ENCODE results near the gene KATNB1.

KATNB1 gene

DNA sequence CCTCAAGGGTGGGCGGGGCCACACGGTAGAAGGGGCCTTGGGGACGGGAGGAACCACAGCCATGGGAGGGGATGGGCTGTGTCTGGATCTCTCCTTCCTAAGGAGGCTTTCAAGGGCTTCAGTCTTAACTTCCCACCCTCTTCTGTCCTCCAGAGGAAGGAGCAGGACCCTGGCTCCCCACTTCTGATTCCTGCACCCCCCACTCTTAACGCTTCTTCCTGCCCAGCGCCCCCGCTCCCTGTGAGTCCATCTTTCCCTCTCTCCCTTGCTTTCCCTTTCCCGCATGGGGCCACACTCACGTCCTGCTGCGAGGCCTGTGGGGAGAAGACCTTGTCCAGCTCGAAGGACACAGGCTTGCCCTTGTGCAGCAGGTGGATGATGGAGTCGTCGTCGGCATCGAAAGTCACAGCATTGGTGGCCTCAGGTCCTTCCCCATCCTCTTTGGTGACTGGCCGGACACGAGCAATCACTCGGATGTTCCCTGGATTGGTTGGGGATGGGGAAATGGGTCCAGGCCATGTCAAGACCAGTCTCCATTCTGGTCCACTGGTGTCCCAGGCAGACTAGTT, 29.7 kb downstream of the KATNB1 start:
- Histone ChIP-seq H3K27ac (no peak overlapping the region), H3K27me3 (ENCODE audit: insufficient read depth, low read depth, severe bottlenecking) (no peaks in the 10 kb centered on the region), H3K4me3 (ENCODE audit: low read depth, low read length) (no peak overlapping the region), H3K36me3 (no peaks in the 10 kb centered on the region; the same call in 1 of the 2 replicates), H3K9me3 (ENCODE audit: severe bottlenecking) (no peaks in the 10 kb centered on the region)
- TF ChIP-seq, protein P1, sequence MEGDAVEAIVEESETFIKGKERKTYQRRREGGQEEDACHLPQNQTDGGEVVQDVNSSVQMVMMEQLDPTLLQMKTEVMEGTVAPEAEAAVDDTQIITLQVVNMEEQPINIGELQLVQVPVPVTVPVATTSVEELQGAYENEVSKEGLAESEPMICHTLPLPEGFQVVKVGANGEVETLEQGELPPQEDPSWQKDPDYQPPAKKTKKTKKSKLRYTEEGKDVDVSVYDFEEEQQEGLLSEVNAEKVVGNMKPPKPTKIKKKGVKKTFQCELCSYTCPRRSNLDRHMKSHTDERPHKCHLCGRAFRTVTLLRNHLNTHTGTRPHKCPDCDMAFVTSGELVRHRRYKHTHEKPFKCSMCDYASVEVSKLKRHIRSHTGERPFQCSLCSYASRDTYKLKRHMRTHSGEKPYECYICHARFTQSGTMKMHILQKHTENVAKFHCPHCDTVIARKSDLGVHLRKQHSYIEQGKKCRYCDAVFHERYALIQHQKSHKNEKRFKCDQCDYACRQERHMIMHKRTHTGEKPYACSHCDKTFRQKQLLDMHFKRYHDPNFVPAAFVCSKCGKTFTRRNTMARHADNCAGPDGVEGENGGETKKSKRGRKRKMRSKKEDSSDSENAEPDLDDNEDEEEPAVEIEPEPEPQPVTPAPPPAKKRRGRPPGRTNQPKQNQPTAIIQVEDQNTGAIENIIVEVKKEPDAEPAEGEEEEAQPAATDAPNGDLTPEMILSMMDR (IDR thresholded peaks at IDR 0.05; ENCODE audit: low read depth, low read length), result no peak
- DNase-seq, result no peak

DNA sequence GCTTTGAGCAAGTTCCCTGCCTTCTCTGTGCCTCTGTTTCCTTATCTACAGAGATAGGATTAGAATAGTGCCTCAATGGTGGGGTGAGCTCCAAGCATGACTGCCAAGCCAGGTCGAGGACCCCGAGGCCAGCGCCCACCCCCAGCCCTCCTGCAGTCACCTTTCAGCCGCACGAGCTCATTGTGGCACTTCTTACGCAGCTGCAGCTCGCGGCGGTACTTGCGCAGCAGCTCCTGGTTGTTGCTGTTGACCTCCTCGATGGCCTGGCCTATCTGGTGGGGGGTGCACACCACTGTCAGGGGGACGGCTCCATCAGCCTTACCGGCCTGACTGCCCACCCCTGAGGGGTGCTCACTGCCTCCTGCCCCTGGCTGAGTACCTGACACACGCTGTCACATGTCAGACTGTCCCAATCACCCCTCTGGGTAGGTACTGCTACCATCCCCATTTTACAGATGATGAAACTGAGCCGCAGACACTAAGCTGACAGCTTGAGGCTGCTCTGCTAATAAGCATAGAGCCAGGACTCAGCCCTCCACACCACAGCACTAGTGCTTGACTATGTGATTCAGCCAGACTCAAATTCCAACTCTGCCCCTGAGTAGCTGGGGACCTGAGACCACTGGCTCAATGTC, 31.3 kb downstream of the KATNB1 start:
- no peaks in the 10 kb centered on the region for H3K36me3 ChIP-seq
- no peaks in the 10 kb centered on the region for H3K9me3 ChIP-seq (ENCODE audit: severe bottlenecking)
- no peak for DNase-seq
- H3K27ac ChIP-seq, result no peak overlapping the region
- no peaks in the 10 kb centered on the region for H3K27me3 ChIP-seq (ENCODE audit: insufficient read depth, low read depth, severe bottlenecking)
- TF ChIP-seq, protein P1 (IDR thresholded peaks at IDR 0.05; ENCODE audit: low read depth, low read length), result no peak
- H3K4me3 ChIP-seq (ENCODE audit: low read depth, low read length), result no peak overlapping the region

DNA sequence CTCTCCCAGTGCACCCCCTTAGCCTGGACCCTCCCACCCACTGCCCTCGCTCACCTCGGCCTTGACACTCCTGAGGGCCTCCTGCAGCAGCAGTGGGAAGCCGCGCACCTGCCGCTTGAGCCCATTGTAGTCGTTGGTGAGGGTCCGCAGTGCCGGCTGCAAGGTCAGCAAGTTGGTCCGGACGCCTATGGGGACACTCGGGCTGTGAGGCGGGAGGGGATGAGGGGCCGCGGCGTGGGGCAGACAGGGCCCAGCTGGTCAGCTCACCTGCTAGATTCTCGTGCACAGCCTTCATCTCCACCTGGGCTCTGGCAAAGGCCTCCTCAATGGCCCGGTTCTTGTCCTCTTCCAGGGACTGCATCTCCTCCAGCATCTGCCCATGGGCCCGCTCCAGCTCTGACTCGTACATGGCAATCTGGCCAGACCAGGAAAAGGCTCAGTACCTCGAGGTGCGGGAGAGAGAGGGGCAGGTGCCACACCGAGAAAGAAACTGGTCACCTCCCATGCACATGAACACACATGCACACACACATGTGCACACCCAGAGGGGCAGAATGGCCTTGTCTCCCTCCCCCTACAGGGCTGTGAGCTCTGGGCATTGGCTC, 34.1 kb downstream of the KATNB1 start:
- no peak for DNase-seq
- H3K27me3 ChIP-seq (ENCODE audit: insufficient read depth, low read depth, severe bottlenecking), result no peaks in the 10 kb centered on the region
- no peaks in the 10 kb centered on the region for H3K9me3 ChIP-seq (ENCODE audit: severe bottlenecking)
- no peak overlapping the region for H3K27ac ChIP-seq
- no peaks in the 10 kb centered on the region for H3K36me3 ChIP-seq
- H3K4me3 ChIP-seq (ENCODE audit: low read depth, low read length), result no peak overlapping the region
- TF ChIP-seq, protein P1 (IDR thresholded peaks at IDR 0.05; ENCODE audit: low read depth, low read length), result no peak

DNA sequence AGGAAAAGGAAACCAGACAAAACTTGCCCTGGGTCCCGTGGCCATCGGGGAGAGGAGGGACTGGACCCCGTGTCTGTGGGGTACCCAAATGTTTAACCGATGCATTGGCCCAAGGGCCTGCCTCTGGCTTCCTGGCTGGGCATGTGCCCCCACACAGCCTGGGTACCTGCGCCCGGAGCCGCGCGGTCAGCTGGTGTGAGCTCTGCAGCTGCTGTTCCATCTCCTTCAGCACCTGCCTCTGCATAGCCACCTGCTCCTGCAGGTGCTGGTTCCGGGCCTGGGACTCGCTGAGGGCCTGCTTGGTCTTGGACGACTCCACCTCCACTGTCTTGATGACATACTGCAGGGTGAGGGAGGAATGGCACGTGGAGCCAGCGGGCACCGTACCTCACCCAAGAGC, 34.8 kb downstream of the KATNB1 start:
- no peak for DNase-seq
- TF ChIP-seq, protein P1 (IDR thresholded peaks at IDR 0.05; ENCODE audit: low read depth, low read length), result no peak
- H3K36me3 ChIP-seq, result no peaks in the 10 kb centered on the region

DNA sequence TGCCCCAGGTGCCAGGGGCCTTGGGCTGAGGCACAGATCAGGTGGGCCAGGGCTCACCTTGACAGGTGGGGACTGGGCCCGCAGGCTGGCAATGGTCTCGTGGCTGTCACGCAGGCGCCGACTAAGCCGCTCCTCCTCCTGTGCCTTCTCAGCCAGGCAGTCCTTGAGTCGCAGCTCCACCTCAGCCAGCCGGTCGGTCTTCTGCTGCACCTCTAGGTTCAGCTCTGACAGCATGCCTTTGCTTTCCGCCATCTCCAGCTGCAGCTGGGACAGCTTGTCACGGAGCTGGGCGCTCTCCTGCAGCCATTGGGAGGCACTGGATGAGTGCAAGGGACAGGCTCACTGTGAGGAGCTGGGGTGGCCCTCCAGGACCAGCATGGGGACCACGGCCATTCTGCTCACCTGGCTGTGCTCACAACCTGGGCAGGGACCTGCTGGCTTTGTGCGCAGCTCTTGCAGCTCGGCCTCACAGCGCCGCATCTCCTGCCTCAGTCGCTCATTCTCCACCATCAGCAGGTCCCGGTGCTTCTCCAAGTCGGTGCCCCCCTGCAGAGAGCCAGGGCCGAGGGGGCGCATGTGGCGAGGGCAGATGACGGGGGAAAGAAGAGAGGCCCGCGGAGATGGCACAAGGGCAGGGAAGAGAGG, 35.7 kb downstream of the KATNB1 start:
- Histone ChIP-seq H3K9me3 (ENCODE audit: severe bottlenecking) (no peaks in the 10 kb centered on the region), H3K27ac (no peak overlapping the region), H3K36me3 (no peaks in the 10 kb centered on the region), H3K27me3 (ENCODE audit: insufficient read depth, low read depth, severe bottlenecking) (no peaks in the 10 kb centered on the region), H3K4me3 (ENCODE audit: low read depth, low read length) (no peak overlapping the region)
- no peak for DNase-seq
- TF ChIP-seq, protein P1 (IDR thresholded peaks at IDR 0.05; ENCODE audit: low read depth, low read length), result no peak

More for the DNA sequence above, 34.8 kb downstream of the KATNB1 start:
- Histone ChIP-seq H3K27ac (no peak overlapping the region), H3K9me3 (ENCODE audit: severe bottlenecking) (no peaks in the 10 kb centered on the region), H3K4me3 (ENCODE audit: low read depth, low read length) (no peak overlapping the region), H3K27me3 (ENCODE audit: insufficient read depth, low read depth, severe bottlenecking) (no peaks in the 10 kb centered on the region)
